Keratinocyte (primary cell): ENCODE data around the gene BGN. TPM values are rescaled to one million over a fixed set of nuclear protein-coding genes. Genes with fewer than 3 reads are reported as not detected.

ENCODE experiments used
- DNase-seq: peaks from one replicate; pipeline ENCODE4 v3.0.0-alpha.2; 2011; ENCODE audit warnings: low read depth, missing footprints, low spot score
- FAIRE-seq: peaks from 2 replicates; lab custom pipeline; 2011; peaks lifted over from hg19 to GRCh38; lab: Jason Lieb, UNC
- H2AFZ ChIP-seq: 2 replicates; pipeline ENCODE4 v1.6.0; 2012; ENCODE audit warnings: low read length, control low read depth, inconsistent platforms; ENCODE audit not compliant: control insufficient read depth
- H3K27ac ChIP-seq: 2 replicates; pipeline ENCODE4 v1.5.1; 2011; ENCODE audit warnings: low read length; ENCODE audit not compliant: control insufficient read depth, insufficient read depth
- H3K27me3 ChIP-seq: 3 replicates; pipeline ENCODE4 v1.6.0; 2011; ENCODE audit warnings: low read length; ENCODE audit not compliant: control insufficient read depth, insufficient read depth; ENCODE audit errors: extremely low read depth
- H3K36me3 ChIP-seq, 2 experiments: 2 replicates in 1 of 2; 3 replicates in 1 of 2; pipeline ENCODE4 v1.5.1; 2011; ENCODE audit warnings: low read length in 2 of 2, mild to moderate bottlenecking in 1 of 2; ENCODE audit not compliant: control insufficient read depth in 2 of 2, insufficient read depth in 2 of 2; ENCODE audit errors: extremely low read depth in 1 of 2
- H3K4me1 ChIP-seq: 3 replicates; pipeline ENCODE4 v1.5.1; 2011; ENCODE audit warnings: low read length; ENCODE audit not compliant: control insufficient read depth, insufficient read depth; ENCODE audit errors: extremely low read depth
- H3K4me2 ChIP-seq: 3 replicates; pipeline ENCODE4 v1.6.0; 2011; ENCODE audit warnings: low read depth, low read length; ENCODE audit not compliant: control insufficient read depth, insufficient read depth; ENCODE audit errors: extremely low read depth
- H3K4me3 ChIP-seq, 3 experiments: fragments of 200-600 bp in 1 of 3; sonication (generic) in 1 of 3; 2 replicates in 2 of 3; 3 replicates in 1 of 3; pipeline ENCODE4 v1.5.1; 2011 to 2016; ENCODE audit warnings: low read length in 3 of 3, mild to moderate bottlenecking in 3 of 3, control low read depth in 2 of 3, inconsistent platforms in 1 of 3, low read depth in 1 of 3, mixed read lengths in 1 of 3, mixed run types in 1 of 3, moderate library complexity in 1 of 3; ENCODE audit not compliant: control insufficient read depth in 2 of 3, insufficient read depth in 2 of 3; ENCODE audit errors: extremely low read depth in 1 of 3
- H3K79me2 ChIP-seq: 2 replicates; pipeline ENCODE4 v1.6.0; 2012; ENCODE audit warnings: low read length; ENCODE audit not compliant: control insufficient read depth, insufficient read depth
- H3K9ac ChIP-seq: 3 replicates; pipeline ENCODE4 v1.6.0; 2011; ENCODE audit warnings: low read length; ENCODE audit not compliant: control insufficient read depth, insufficient read depth; ENCODE audit errors: extremely low read depth
- H3K9me1 ChIP-seq: 3 replicates; pipeline ENCODE4 v1.6.0; 2011; ENCODE audit warnings: low read length; ENCODE audit not compliant: control insufficient read depth, insufficient read depth; ENCODE audit errors: extremely low read depth
- H3K9me3 ChIP-seq: 2 replicates; pipeline ENCODE4 v1.5.1; 2012; ENCODE audit warnings: low read depth, low read length; ENCODE audit not compliant: control insufficient read depth
- H4K20me1 ChIP-seq: 3 replicates; pipeline ENCODE4 v1.6.0; 2011; ENCODE audit warnings: low read length; ENCODE audit not compliant: control insufficient read depth, insufficient read depth; ENCODE audit errors: extremely low read depth
- CTCF ChIP-seq, 3 experiments: IDR thresholded peaks in 1 of 3; conservative IDR thresholded peaks in 1 of 3; optimal IDR thresholded peaks in 1 of 3; 2 replicates in 2 of 3; 3 replicates in 1 of 3; pipeline versions ENCODE3 to v1.5.1; 2011; ENCODE audit warnings: low read length in 3 of 3, mild to moderate bottlenecking in 3 of 3, moderate library complexity in 2 of 3, control low read depth in 1 of 3, inconsistent platforms in 1 of 3; ENCODE audit not compliant: insufficient read depth in 2 of 3; ENCODE audit errors: extremely low read depth in 1 of 3
- EZH2 ChIP-seq: IDR thresholded peaks from one replicate; pipeline ENCODE4 v1.6.1; 2012; ENCODE audit warnings: inconsistent platforms, mild to moderate bottlenecking, low read length, moderate library complexity
- dilution Hi-C: fragments of 300-500 bp; cut with MboI; formaldehyde crosslinking; loops from one replicate; pipeline ENCODE4 v1.7.0; 2020; ENCODE audit warnings: low sequenced_read_pairs; ENCODE audit not compliant: extremely low pct_ligation_motif_present
- polyA plus RNA-seq, 5 experiments: library from polyadenylated mRNA; depleted of rRNA in 3 of 5; stranded (reverse) in 3 of 5; stranded (forward) in 1 of 5; unstranded in 1 of 5; fragments of >200 nt; gene quantifications; 1 replicate in 1 of 5; 2 replicates in 3 of 5; 3 replicates in 1 of 5; pipeline versions ENCODE4 v1.2.1 to v1.2.3, GENCODE V29; 2011 to 2012; ENCODE audit warnings: missing spikeins in 2 of 5, low read depth in 1 of 5, low replicate concordance in 1 of 5

The BGN gene
- polyA plus RNA-seq, 1 donor (not counting 4 experiments of a cell fraction or from before 2014, with no cell fraction given): 0.07 TPM

DNA sequence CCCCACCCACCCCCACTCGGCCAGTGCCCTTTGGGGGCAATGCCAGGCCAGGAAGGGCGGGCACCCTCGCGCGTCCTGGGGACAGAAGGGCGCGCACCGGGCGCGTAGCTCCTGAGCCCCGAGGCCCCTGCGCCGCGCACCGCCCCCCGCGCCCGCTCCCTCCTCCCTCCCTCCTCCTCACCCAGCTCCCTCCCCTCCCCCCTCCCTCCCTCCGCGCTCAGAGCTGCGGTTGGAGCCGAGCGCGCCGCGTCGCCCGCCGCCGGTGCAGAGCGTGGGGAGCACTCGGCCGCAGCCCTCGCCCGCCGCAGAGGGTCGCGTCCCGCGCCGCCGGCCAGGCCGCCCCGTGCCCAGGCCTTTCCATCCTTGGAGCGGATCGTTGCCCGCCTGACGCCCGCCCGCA, 22.6 kb downstream of the BGN start, which contains the start of gene ATP2B3:
Gene ATP2B3, plus strand, starts transcription at position 220 of the 400 bp plus-strand sequence. CDS start 18,606 bp downstream, outside the sequence.
- no peaks in the 10 kb centered on the region for H3K36me3 ChIP-seq
- no peak within 1 kb of the TSS for H3K27ac ChIP-seq
- H3K4me1 ChIP-seq: peaks cover 3% of the 10 kb centered on the region
- H2AFZ ChIP-seq: no peak within 1 kb of the TSS
- no peak for TF ChIP-seq EZH2
- no peak for TF ChIP-seq CTCF (optimal IDR thresholded peaks at IDR 0.05 in 1 of 3, IDR thresholded peaks at IDR 0.05 in 1 of 3, conservative IDR thresholded peaks at IDR 0.05 in 1 of 3; ENCODE audit: extremely low read depth in 1 of 3, insufficient read depth in 2 of 3, low read length in 3 of 3)
- no peak within 1 kb of the TSS for H3K4me3 ChIP-seq
- H3K79me2 ChIP-seq: no peaks in the 10 kb centered on the region
- H3K4me2 ChIP-seq: no peak within 1 kb of the TSS
- peaks cover 28% of the 10 kb centered on the region for H3K27me3 ChIP-seq
- FAIRE-seq (no peak), DNase-seq (no peak)
- H3K9me1 ChIP-seq: no peaks in the 10 kb centered on the region
- H3K9ac ChIP-seq: no peak within 1 kb of the TSS
- peaks cover 5% of the 10 kb centered on the region for H3K9me3 ChIP-seq
- dilution Hi-C loops: no loop called here
- no peaks in the 10 kb centered on the region for H4K20me1 ChIP-seq

GRCh38 chrX:153517946-153518834, 23.4 kb downstream of the BGN start:
- FAIRE-seq (no peak), DNase-seq (no peak)
- Histone ChIP-seq H3K9me1 (no peaks in the 10 kb centered on the region), H3K27me3 (peaks cover 28% of the 10 kb centered on the region), H3K9ac (no peak overlapping the region), H4K20me1 (no peaks in the 10 kb centered on the region), H3K4me1 (peaks cover 3% of the 10 kb centered on the region), H3K4me2 (no peak overlapping the region), H3K9me3 (peaks cover 4% of the 10 kb centered on the region), H3K4me3 (no peak overlapping the region), H3K36me3 (no peaks in the 10 kb centered on the region), H2AFZ (no peak overlapping the region), H3K27ac (no peak overlapping the region), H3K79me2 (no peaks in the 10 kb centered on the region)
- TF ChIP-seq CTCF (optimal IDR thresholded peaks at IDR 0.05 in 1 of 3, IDR thresholded peaks at IDR 0.05 in 1 of 3, conservative IDR thresholded peaks at IDR 0.05 in 1 of 3; ENCODE audit: extremely low read depth in 1 of 3, insufficient read depth in 2 of 3, low read length in 3 of 3) (no peak), EZH2 (peak; percentile 71)
- dilution Hi-C loops: no loop called here
